IPS-20b (cell line): ENCODE results near the gene LRRC8C.
"Not testable (repeated sequence)": the region's sequence is repeated elsewhere in the genome, so short reads cannot be mapped to it uniquely, and the experiment has no call there.

Experiments
- H3K27ac ChIP-seq: one replicate; pipeline ENCODE4 v1.5.1; 2013; ENCODE audit warnings: low read length
- H3K27me3 ChIP-seq: 2 replicates; pipeline ENCODE4 v1.6.1; 2013; ENCODE audit warnings: mild to moderate bottlenecking, low read length, inconsistent platforms; ENCODE audit not compliant: insufficient read depth
- H3K36me3 ChIP-seq: 2 replicates; pipeline ENCODE4 v1.6.1; 2013; ENCODE audit warnings: low read depth, mild to moderate bottlenecking, inconsistent platforms, low read length, moderate library complexity; ENCODE audit not compliant: insufficient read depth
- H3K4me1 ChIP-seq: 2 replicates; pipeline ENCODE4 v1.6.1; 2013; ENCODE audit warnings: mild to moderate bottlenecking, control low read depth, inconsistent platforms, low read length, moderate library complexity; ENCODE audit not compliant: insufficient read depth
- H3K4me3 ChIP-seq: 2 replicates; pipeline ENCODE4 v1.5.1; 2013; ENCODE audit warnings: mild to moderate bottlenecking, low read length, inconsistent platforms
- H3K9ac ChIP-seq: 2 replicates; pipeline ENCODE4 v1.6.1; 2013; ENCODE audit warnings: low read depth, mild to moderate bottlenecking, inconsistent platforms, low read length, moderate library complexity
- H3K9me3 ChIP-seq: 2 replicates; pipeline ENCODE4 v1.6.1; 2013; ENCODE audit warnings: mild to moderate bottlenecking, low read depth, low read length, inconsistent platforms; ENCODE audit not compliant: insufficient read depth

The LRRC8C gene

GRCh38 chr1:89701746-89702241 is 68.9 kb downstream of the LRRC8C start:
- no peak overlapping the region for H3K27ac ChIP-seq
- H3K27me3 ChIP-seq: no peaks in the 10 kb centered on the region
- H3K4me3 ChIP-seq: no peak overlapping the region
- no peaks in the 10 kb centered on the region for H3K36me3 ChIP-seq
- peaks cover 6% of the 10 kb centered on the region for H3K4me1 ChIP-seq
- H3K9me3 ChIP-seq: no peaks in the 10 kb centered on the region
- H3K9ac ChIP-seq: no peak overlapping the region

- H3K27ac ChIP-seq: no peak overlapping the region
Observed at GRCh38 chr1:89702520-89703045, 69.7 kb downstream of the LRRC8C start.

DNA sequence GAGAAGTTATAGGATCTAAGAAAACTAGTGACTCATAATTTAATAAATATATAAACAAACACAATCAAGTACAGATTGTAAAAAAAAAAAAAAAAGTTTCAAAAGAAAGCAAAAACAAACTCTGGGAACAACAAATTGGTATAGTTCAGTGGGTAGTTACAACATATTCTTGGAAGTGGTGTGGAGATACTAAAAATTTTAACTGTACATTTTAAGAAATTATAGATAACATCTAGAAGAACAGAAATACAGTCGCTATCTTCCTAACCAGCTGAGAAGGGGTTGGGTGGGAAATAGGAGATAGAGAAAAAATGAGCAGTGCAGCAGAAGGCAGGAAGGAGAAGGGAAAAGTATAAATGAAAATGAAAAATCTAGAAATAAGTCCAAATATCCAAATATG is 70.5 kb downstream of the LRRC8C start:
- Histone ChIP-seq H3K4me3 (no peak overlapping the region), H3K9ac (no peak overlapping the region), H3K9me3 (no peaks in the 10 kb centered on the region), H3K36me3 (no peaks in the 10 kb centered on the region), H3K4me1 (peaks cover 7% of the 10 kb centered on the region), H3K27me3 (no peaks in the 10 kb centered on the region), H3K27ac (no peak overlapping the region)

More at GRCh38 chr1:89702520-89703045, 69.7 kb downstream of the LRRC8C start:
- Histone ChIP-seq H3K27me3 (no peaks in the 10 kb centered on the region), H3K4me1 (peaks cover 6% of the 10 kb centered on the region), H3K9ac (no peak overlapping the region), H3K9me3 (no peaks in the 10 kb centered on the region), H3K36me3 (no peaks in the 10 kb centered on the region), H3K4me3 (no peak overlapping the region)

GRCh38 chr1:89704014-89704413 is 71.1 kb downstream of the LRRC8C start:
- no peaks in the 10 kb centered on the region for H3K9me3 ChIP-seq
- no peaks in the 10 kb centered on the region for H3K36me3 ChIP-seq
- no peak overlapping the region for H3K4me3 ChIP-seq
- H3K27ac ChIP-seq: no peak overlapping the region
- peaks cover 13% of the 10 kb centered on the region for H3K4me1 ChIP-seq
- no peak overlapping the region for H3K9ac ChIP-seq
- H3K27me3 ChIP-seq: no peaks in the 10 kb centered on the region

- not testable (repeated sequence) for H3K36me3 ChIP-seq, H3K4me3 ChIP-seq, H3K9me3 ChIP-seq, H3K27ac ChIP-seq, H3K27me3 ChIP-seq, H3K9ac ChIP-seq
- H3K4me1 ChIP-seq: peaks cover 17% of the 10 kb centered on the region
Observed at GRCh38 chr1:89704885-89705284, 72.0 kb downstream of the LRRC8C start.

GRCh38 chr1:89705901-89706699 is 73.2 kb downstream of the LRRC8C start:
- Histone ChIP-seq H3K27ac (no peak overlapping the region), H3K9ac (no peak overlapping the region), H3K4me3 (no peak overlapping the region), H3K9me3 (no peaks in the 10 kb centered on the region), H3K36me3 (no peaks in the 10 kb centered on the region), H3K4me1 (peaks cover 17% of the 10 kb centered on the region), H3K27me3 (no peaks in the 10 kb centered on the region)

GRCh38 chr1:89706700-89707012 is 73.7 kb downstream of the LRRC8C start:
- no peaks in the 10 kb centered on the region for H3K36me3 ChIP-seq
- H3K27ac ChIP-seq: no peak overlapping the region
- H3K27me3 ChIP-seq: no peaks in the 10 kb centered on the region
- H3K9ac ChIP-seq: no peak overlapping the region
- no peaks in the 10 kb centered on the region for H3K9me3 ChIP-seq
- peaks cover 17% of the 10 kb centered on the region for H3K4me1 ChIP-seq
- no peak overlapping the region for H3K4me3 ChIP-seq

GRCh38 chr1:89708751-89709375 is 75.9 kb downstream of the LRRC8C start:
- H3K9me3 ChIP-seq: no peaks in the 10 kb centered on the region
- H3K27me3 ChIP-seq: no peaks in the 10 kb centered on the region
- H3K9ac ChIP-seq: no peak overlapping the region
- no peak overlapping the region for H3K27ac ChIP-seq
- no peak overlapping the region for H3K4me3 ChIP-seq
- H3K4me1 ChIP-seq: peaks cover 17% of the 10 kb centered on the region
- no peaks in the 10 kb centered on the region for H3K36me3 ChIP-seq

DNA sequence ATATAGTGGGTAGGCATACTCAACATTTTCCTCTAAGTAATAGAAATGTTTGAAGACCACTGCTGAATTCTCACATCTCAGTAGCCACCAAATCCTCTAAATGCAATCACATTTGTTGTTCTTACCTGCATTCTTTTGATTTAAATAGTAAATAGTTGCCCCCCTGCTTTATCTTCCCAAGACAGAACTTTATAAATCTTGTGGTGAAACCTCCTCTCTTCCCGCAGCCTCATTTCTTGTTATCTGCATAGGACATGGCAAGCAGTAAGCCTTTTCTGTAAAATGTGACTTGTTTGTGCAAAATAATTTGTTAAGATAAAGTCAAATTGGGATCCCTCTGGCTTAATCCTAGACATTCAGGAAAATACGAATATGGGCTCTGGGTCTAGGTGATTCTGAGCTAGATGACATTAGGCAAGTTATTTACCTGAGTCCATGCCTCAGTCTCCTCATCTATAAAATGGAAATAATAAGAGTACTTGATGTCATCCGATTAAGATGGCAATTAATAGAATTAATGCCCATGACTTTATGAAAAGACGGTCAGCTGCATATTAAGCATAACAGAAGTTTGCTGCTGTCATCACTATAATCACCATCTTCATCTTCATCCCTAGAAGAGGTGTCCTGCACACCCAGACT is 77.7 kb downstream of the LRRC8C start:
- Histone ChIP-seq H3K4me1 (peaks cover 17% of the 10 kb centered on the region), H3K27me3 (no peaks in the 10 kb centered on the region), H3K27ac (no peak overlapping the region), H3K36me3 (no peaks in the 10 kb centered on the region), H3K4me3 (no peak overlapping the region), H3K9me3 (no peaks in the 10 kb centered on the region), H3K9ac (no peak overlapping the region)

DNA sequence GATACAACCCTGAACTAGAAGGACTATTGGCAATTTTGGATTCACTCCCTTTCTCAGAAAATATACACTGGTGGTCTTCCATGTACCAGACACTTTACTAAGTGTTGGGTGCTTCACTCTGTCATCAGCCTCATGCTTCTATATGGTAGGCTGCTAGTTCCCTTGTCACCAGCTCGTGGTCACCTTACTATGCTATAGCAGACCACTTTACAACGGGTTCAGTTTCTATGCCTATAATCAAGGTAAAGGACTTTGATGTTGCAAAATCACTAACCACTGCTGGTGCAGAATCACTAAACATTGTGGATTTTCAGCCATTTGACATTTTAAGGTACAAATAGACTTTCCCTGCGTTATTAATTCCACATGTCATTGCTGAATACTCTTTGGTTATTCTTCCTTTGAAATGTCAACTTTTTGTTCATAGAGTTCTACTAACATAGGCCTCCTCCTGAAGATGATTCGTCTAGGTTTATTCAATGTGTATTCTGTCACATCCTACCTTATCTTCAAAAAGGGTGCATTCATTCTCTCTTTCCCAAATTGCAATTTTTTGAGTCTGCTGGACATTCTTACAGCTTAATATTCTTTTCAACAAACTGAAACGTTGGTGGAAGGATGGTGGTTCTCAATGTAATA is 78.3 kb downstream of the LRRC8C start:
- Histone ChIP-seq H3K9me3 (no peaks in the 10 kb centered on the region), H3K36me3 (no peaks in the 10 kb centered on the region), H3K9ac (no peak overlapping the region), H3K4me1 (peaks cover 14% of the 10 kb centered on the region; the same call in 1 of the 2 replicates), H3K27me3 (no peaks in the 10 kb centered on the region), H3K27ac (no peak overlapping the region), H3K4me3 (no peak overlapping the region)

DNA sequence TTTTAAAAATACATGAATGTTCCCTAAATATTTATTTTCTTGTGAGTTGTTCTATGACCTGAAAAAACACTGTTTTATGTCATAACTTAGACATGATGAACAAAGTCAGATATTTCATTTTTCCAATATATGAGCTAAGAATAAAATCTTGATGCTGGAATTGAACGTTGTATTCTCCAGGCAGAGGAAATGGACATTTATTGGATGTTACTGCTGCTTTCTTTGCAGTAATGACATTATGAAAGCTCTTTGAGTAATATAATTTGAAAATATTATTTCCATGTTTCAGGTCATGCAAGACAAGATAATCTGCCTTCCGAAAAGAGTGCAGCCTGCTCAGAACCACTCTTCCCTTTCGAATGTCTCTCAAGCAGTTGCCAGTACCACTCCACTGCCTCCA is 79.5 kb downstream of the LRRC8C start:
- Histone ChIP-seq H3K27me3 (no peaks in the 10 kb centered on the region), H3K9me3 (no peaks in the 10 kb centered on the region), H3K4me1 (peaks cover 11% of the 10 kb centered on the region; the same call in 1 of the 2 replicates), H3K9ac (no peak overlapping the region), H3K36me3 (no peaks in the 10 kb centered on the region), H3K27ac (no peak overlapping the region), H3K4me3 (no peak overlapping the region)
